Subcutaneous abdominal adipose tissue (tissue), 5 donors: ENCODE measurements around the gene ENGASE.
"Not testable (repeated sequence)": the region's sequence is repeated elsewhere in the genome, so short reads cannot be mapped to it uniquely, and the experiment has no call there.

Experiments
- H3K27ac ChIP-seq: one replicate; pipeline ENCODE4 v1.7.0; 2013; ENCODE audit warnings: low read depth, mild to moderate bottlenecking, inconsistent platforms, low read length, moderate library complexity
- H3K27me3 ChIP-seq, 5 donors: one replicate each; pipeline ENCODE4 v1.7.0; 2013; ENCODE audit warnings: low read length in 5 of 5, inconsistent platforms in 1 of 5; ENCODE audit not compliant: control insufficient read depth in 5 of 5, insufficient read depth in 4 of 5
- H3K36me3 ChIP-seq, 5 donors: one replicate each; pipeline ENCODE4 v1.7.0; 2013; ENCODE audit warnings: low read length in 5 of 5; ENCODE audit not compliant: control insufficient read depth in 5 of 5, insufficient read depth in 5 of 5
- H3K4me1 ChIP-seq, 5 donors: one replicate each; pipeline ENCODE4 v1.7.0; 2013; ENCODE audit warnings: low read length in 5 of 5, mild to moderate bottlenecking in 3 of 5, moderate library complexity in 1 of 5; ENCODE audit not compliant: control insufficient read depth in 5 of 5, insufficient read depth in 5 of 5
- H3K4me3 ChIP-seq, 5 donors: one replicate each; pipeline ENCODE4 v1.7.0; 2013; ENCODE audit warnings: low read length in 5 of 5, low read depth in 1 of 5
- H3K9ac ChIP-seq, 5 donors: one replicate each; pipeline ENCODE4 v1.7.0; 2013; ENCODE audit warnings: low read length in 5 of 5, mild to moderate bottlenecking in 4 of 5, moderate library complexity in 3 of 5
- H3K9me3 ChIP-seq, 5 donors: one replicate each; pipeline ENCODE4 v1.7.0; 2013; ENCODE audit warnings: low read length in 5 of 5; ENCODE audit not compliant: control insufficient read depth in 5 of 5
- donor health status: healthy.
- donor health status: healthy.
- donor health status: healthy.
- donor health status: healthy.
- donor health status: healthy.

Gene ENGASE

GRCh38 chr17:79030636-79031035, 44.0 kb upstream of the ENGASE start:
- H3K9me3 ChIP-seq, H3K27ac ChIP-seq, H3K27me3 ChIP-seq, H3K36me3 ChIP-seq, H3K4me3 ChIP-seq, H3K9ac ChIP-seq: not testable (repeated sequence)
- peaks cover 18 to 72% (median 66%) of the 10 kb centered on the region in 5 donors for H3K4me1 ChIP-seq

DNA sequence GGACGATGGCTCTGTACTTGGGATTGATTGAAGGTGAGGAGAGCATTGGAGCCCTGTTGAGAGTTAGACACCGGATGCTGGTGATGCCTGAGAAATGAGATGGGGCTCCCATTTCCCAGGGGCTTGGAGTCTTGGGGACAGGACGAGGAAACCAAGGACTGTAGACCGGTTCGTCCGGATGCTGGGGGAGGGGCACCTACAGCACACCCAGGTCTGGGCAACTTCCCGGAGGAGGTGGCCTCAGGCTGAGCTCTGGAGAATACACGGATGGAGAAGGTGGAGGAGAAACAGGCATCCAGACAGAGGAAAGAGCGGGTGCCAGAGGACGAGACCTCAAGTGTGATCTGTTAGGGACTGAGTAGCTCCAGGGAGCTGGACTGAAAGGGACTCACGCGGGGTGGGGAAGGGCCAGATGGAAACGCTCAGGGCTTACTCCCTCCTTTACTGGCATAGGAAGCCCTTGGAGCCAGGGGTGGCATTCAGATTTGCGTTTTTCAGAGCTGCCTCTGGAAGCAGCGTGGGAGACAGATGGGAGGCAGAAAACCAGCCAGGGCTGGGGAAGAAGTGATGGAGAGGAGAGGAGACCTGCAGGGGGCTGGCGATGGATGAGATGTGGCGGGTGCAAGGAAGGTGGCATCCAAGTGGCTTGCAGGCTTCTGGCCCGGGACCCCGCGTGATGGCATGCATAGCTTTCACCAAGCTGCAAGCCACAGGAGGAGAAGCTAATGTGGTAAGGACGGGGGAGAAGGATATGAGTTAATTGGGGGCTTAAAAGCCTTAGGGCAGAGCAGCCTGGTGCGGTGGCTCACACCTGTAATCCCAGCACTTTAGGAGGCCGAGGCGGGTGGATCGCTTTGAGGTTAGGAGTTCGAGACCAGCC, 42.4 kb upstream of the ENGASE start:
- Histone ChIP-seq H3K4me1 (peaks cover 19 to 69% (median 65%) of the 10 kb centered on the region in 5 donors), H3K9me3 (no peaks in the 10 kb centered on the region), H3K36me3 (no peaks in the 10 kb centered on the region), H3K4me3 (no peak overlapping the region), H3K9ac (no peak overlapping the region), H3K27ac (no peak overlapping the region), H3K27me3 (peaks cover 0 to 1% (median 0%) of the 10 kb centered on the region in 5 donors)

DNA sequence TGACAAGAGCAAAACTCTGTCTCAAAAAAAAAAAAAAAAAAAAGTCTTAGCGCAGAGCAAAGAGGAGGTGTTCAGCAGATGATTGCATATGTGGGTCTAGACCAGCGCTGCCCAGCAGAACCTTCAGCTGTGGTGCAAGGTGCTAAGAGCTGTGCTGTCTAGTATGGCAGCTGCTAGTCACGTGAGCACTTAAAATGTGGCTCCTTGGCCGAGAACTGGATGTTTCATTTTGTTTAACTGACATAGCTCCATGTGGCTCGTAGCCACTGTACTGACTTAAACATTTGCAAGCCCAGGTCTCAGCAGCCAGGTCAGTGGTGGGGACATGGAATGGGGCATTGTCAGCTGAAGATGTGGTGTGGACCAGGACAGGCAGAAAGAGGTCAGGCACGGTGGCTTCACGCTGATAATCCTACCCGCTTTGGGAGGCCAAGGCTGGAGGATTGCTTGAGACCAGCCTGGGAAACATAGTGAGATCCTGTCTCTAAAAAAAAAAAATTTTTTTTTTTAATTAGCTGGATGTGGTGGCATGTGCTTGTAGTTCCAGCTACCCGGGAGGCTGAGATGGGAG, 41.5 kb upstream of the ENGASE start:
- no peaks in the 10 kb centered on the region for H3K27me3 ChIP-seq
- H3K4me3 ChIP-seq = no peak overlapping the region
- H3K9me3 ChIP-seq = no peaks in the 10 kb centered on the region
- peaks cover 12 to 61% (median 57%) of the 10 kb centered on the region in 5 donors for H3K4me1 ChIP-seq
- H3K27ac ChIP-seq = peak overlapping the region; percentile 75
- H3K36me3 ChIP-seq = no peaks in the 10 kb centered on the region
- H3K9ac ChIP-seq = peak overlapping the region in 1 of 5 donors; percentile 44

DNA sequence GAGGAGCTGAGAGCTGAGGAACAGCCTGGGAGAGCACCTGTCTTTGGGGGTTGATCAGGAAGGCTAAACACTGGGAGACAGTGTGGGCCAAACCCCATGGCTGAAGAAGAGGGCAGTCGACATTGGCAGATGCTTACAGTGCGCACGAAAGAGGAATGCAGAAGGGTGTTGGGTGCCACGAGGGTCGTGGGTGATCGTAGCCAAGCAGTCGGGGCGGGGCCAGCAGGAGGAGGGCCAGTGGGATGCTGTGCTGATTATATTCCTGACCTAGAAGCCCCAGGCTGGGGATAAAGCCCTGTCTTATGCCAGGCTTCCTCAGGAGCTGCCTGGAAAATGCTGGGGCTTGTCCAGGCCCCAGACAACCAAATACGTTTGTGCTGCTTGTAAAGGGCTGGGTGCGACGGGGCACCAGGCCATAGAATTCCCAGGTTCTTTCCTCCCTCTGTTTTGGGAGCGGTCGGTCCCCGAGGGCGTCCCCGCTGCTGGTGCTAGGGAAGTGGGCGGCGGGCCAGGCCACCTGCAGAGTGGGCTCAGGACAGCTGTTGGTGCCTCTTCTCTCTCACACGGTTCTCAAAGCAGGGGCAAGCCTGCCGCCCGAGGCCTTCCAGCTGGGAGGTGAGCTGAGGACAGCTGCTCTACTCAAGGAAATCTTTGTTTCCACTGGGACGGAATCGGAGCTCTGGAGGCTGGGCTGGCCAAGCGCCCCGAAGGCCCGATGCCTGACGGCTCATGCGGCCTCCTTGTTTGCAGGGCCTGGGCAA, 40.7 kb upstream of the ENGASE start:
- Histone ChIP-seq H3K36me3 (no peaks in the 10 kb centered on the region), H3K4me3 (no peak overlapping the region), H3K9ac (peak overlapping the region in 4 of 5 donors; percentile 5 to 44 (median 38)), H3K4me1 (peaks cover 17 to 58% (median 52%) of the 10 kb centered on the region in 5 donors), H3K27me3 (no peaks in the 10 kb centered on the region), H3K27ac (peak overlapping the region; percentile 75), H3K9me3 (no peaks in the 10 kb centered on the region)

DNA sequence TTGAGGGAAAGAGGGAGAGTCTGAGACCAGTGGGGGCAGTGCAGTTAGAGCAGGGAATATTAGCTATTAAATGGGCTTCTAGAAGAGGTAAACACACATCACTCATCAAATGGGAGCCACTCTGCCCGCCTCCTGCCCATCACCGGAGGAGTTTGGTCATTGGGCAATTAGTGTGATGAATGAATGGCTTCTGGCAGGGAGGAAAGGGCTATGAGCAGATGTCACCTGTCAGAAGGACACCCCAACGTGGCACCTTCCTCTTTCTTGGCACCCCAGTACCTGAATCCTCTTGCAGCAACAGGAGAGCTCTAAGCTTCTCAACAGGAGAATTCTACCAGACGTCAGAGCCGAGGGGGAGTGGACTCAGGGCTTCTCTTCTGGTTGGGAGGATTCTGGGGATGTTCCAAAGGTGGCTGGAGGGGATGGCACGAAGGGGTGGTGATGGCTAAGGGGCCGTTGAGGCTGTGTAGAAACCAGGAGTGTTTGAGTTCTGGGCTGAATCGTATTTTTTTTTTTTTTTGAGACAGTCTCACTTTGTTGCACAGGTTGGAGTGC, 39.6 kb upstream of the ENGASE start:
- no peaks in the 10 kb centered on the region for H3K36me3 ChIP-seq
- peaks cover 17 to 51% (median 44%) of the 10 kb centered on the region in 5 donors for H3K4me1 ChIP-seq
- H3K9me3 ChIP-seq = no peaks in the 10 kb centered on the region
- peak overlapping the region in 1 of 5 donors; percentile 21 for H3K9ac ChIP-seq
- H3K27me3 ChIP-seq = no peaks in the 10 kb centered on the region
- no peak overlapping the region for H3K4me3 ChIP-seq
- peak overlapping the region; percentile 75 for H3K27ac ChIP-seq

- peaks cover 17 to 51% (median 42%) of the 10 kb centered on the region in 5 donors for H3K4me1 ChIP-seq
- no peaks in the 10 kb centered on the region for H3K36me3 ChIP-seq
- no peaks in the 10 kb centered on the region for H3K27me3 ChIP-seq
- no peak overlapping the region for H3K9ac ChIP-seq
- no peak overlapping the region for H3K4me3 ChIP-seq
- H3K27ac ChIP-seq = peak overlapping the region; percentile 70
- no peaks in the 10 kb centered on the region for H3K9me3 ChIP-seq
These were observed 38.9 kb upstream of the ENGASE start for GRCh38 chr17:79035686-79036085.

DNA sequence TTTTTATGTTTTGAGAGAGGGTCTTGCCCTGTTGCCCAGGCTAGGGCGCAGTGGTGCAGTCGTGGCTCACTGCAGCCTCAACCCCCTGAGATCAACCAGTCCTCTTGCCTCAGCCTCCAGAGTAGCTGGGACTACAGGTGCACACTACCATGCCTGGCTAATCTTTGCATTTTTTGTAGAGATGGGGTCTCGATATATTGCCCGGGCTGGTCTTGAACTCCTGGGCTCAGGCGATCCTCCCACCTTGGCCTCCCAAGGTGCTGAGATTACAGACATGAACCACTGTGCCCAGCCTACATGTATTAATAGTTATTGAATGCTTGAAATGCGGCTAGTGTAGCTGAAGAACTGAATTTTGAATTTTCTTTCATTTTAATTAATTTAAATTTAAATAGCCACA, 38.4 kb upstream of the ENGASE start:
- Histone ChIP-seq H3K4me1 (peaks cover 17 to 51% (median 42%) of the 10 kb centered on the region in 5 donors), H3K9me3 (no peaks in the 10 kb centered on the region), H3K27ac (peak overlapping the region; percentile 70), H3K36me3 (no peaks in the 10 kb centered on the region), H3K4me3 (no peak overlapping the region), H3K27me3 (no peaks in the 10 kb centered on the region), H3K9ac (peak overlapping the region in 1 of 5 donors; percentile 18)

DNA sequence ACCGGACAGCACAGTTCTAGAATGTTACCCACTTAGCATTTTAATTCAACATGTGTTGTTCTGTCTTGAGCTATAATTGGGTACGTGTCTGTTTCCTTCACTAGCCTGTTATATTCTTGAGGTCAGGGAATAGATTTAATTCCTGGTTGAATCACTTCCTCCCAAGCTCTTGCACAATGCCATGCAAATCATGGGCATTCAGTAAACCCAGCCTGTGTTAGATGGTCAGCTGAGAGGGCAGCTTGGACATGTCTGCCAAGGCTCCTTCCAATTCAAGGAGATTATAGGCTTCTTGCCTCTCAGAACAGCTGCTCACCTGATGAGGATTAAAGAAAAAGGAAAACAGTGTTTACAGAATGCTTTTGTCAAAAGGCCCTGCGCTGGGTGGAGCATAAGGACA, 38.0 kb upstream of the ENGASE start:
- Histone ChIP-seq H3K4me3 (no peak overlapping the region), H3K36me3 (no peaks in the 10 kb centered on the region), H3K9ac (peak overlapping the region in 1 of 5 donors; percentile 18), H3K4me1 (peaks cover 17 to 51% (median 42%) of the 10 kb centered on the region in 5 donors), H3K27ac (peak overlapping the region; percentile 70), H3K27me3 (no peaks in the 10 kb centered on the region), H3K9me3 (no peaks in the 10 kb centered on the region)

GRCh38 chr17:79038545-79039135, 36.0 kb upstream of the ENGASE start:
- Histone ChIP-seq H3K27me3 (no peaks in the 10 kb centered on the region), H3K4me3 (no peak overlapping the region), H3K36me3 (peaks cover 0 to 3% (median 0%) of the 10 kb centered on the region in 5 donors), H3K27ac (peak overlapping the region; percentile 54), H3K9me3 (no peaks in the 10 kb centered on the region), H3K9ac (peak overlapping the region in 1 of 5 donors; percentile 37), H3K4me1 (peaks cover 17 to 51% (median 43%) of the 10 kb centered on the region in 5 donors)
